ENCODE data around the gene RHEB.

DNA sequence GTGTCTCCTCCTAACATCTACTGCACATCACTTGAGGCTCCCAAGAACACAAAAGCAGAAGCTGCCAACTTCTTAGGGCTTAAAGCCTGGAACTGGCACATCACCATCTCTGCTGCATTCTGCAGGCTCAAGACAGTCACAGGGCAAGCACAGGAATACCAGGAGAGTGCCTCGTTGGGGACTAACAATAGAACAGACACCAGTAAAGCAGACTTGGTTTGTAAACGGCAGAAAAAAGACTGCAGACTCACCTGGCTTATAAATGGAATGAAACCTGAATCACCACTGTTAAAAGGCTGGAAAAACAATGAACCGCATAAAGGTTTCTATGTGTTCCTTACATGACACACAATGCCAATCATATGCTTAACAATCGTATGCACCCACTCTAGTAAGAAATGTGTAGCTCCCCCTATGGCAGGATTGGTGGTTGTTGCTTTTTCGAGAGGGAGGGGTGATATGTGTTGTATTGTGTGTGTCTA, 12.8 kb downstream of the RHEB start:
- TF ChIP-seq, protein P1, sequence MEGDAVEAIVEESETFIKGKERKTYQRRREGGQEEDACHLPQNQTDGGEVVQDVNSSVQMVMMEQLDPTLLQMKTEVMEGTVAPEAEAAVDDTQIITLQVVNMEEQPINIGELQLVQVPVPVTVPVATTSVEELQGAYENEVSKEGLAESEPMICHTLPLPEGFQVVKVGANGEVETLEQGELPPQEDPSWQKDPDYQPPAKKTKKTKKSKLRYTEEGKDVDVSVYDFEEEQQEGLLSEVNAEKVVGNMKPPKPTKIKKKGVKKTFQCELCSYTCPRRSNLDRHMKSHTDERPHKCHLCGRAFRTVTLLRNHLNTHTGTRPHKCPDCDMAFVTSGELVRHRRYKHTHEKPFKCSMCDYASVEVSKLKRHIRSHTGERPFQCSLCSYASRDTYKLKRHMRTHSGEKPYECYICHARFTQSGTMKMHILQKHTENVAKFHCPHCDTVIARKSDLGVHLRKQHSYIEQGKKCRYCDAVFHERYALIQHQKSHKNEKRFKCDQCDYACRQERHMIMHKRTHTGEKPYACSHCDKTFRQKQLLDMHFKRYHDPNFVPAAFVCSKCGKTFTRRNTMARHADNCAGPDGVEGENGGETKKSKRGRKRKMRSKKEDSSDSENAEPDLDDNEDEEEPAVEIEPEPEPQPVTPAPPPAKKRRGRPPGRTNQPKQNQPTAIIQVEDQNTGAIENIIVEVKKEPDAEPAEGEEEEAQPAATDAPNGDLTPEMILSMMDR (conservative IDR thresholded peaks at IDR 0.05; ENCODE audit: low read depth, low read length) = no peak; the same call in 1 of the 2 replicates
- TF ChIP-seq SMC3 (IDR thresholded peaks at IDR 0.05; ENCODE audit: low read depth, low read length) = no peak
- TF ChIP-seq, protein P2, sequence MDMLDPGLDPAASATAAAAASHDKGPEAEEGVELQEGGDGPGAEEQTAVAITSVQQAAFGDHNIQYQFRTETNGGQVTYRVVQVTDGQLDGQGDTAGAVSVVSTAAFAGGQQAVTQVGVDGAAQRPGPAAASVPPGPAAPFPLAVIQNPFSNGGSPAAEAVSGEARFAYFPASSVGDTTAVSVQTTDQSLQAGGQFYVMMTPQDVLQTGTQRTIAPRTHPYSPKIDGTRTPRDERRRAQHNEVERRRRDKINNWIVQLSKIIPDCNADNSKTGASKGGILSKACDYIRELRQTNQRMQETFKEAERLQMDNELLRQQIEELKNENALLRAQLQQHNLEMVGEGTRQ (IDR thresholded peaks at IDR 0.05; ENCODE audit: low read depth, low read length) = no peak
- TF ChIP-seq POLR2A (IDR thresholded peaks at IDR 0.05; ENCODE audit: low read depth, low read length) = no peak
- no peak for TF ChIP-seq NFE2L2 (IDR thresholded peaks at IDR 0.05; ENCODE audit: low read depth, low read length)
- TF ChIP-seq, protein P3, sequence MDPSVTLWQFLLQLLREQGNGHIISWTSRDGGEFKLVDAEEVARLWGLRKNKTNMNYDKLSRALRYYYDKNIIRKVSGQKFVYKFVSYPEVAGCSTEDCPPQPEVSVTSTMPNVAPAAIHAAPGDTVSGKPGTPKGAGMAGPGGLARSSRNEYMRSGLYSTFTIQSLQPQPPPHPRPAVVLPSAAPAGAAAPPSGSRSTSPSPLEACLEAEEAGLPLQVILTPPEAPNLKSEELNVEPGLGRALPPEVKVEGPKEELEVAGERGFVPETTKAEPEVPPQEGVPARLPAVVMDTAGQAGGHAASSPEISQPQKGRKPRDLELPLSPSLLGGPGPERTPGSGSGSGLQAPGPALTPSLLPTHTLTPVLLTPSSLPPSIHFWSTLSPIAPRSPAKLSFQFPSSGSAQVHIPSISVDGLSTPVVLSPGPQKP (IDR thresholded peaks at IDR 0.05; ENCODE audit: borderline replicate concordance, low read depth, low read length) = no peak
- no peak for TF ChIP-seq CEBPB (IDR thresholded peaks at IDR 0.05; ENCODE audit: low read depth, low read length)
- TF ChIP-seq RFX5 (IDR thresholded peaks at IDR 0.05; ENCODE audit: low read depth, low read length) = no peak
- no peak for TF ChIP-seq BHLHE40 (IDR thresholded peaks at IDR 0.05; ENCODE audit: low read depth, low read length)
- TF ChIP-seq MAZ (IDR thresholded peaks at IDR 0.05; ENCODE audit: borderline replicate concordance, low read depth, low read length) = no peak
- TF ChIP-seq CHD1 (IDR thresholded peaks at IDR 0.05; ENCODE audit: low read depth, low read length) = no peak
